Spleen (tissue), 11 donors: ENCODE results near the gene DNAH6. TPM values are rescaled to one million over a fixed set of nuclear protein-coding genes. Genes with fewer than 3 reads are reported as not detected.

ENCODE experiments used
- DNase-seq: peaks from one replicate; pipeline ENCODE4 v3.0.0-alpha.2; 2020
- H3K27ac ChIP-seq, 8 donors: fragments of 200-600 bp; sonication (generic) in 7 of 8; 1 replicate in 4 of 8; 2 replicates in 4 of 8; pipeline versions ENCODE4 v1.5.0 to v1.8.0; 2016 to 2021; ENCODE audit warnings: inconsistent platforms in 4 of 8, mild to moderate bottlenecking in 4 of 8, moderate library complexity in 1 of 8
- H3K27me3 ChIP-seq, 7 donors: fragments of 200-600 bp; sonication (generic) in 6 of 7; replicated peaks in 1 of 7; 1 replicate in 4 of 7; 2 replicates in 3 of 7; pipeline versions ENCODE4 v1.5.0 to v1.8.0; 2016 to 2021; ENCODE audit warnings: inconsistent platforms in 3 of 7, mild to moderate bottlenecking in 1 of 7
- H3K36me3 ChIP-seq, 6 donors: fragments of 200-600 bp; sonication (generic) in 5 of 6; 1 replicate in 4 of 6; 2 replicates in 2 of 6; pipeline versions ENCODE4 v1.5.0 to v1.8.0; 2016 to 2021; ENCODE audit warnings: inconsistent platforms in 2 of 6
- H3K4me1 ChIP-seq, 6 donors: fragments of 200-600 bp; sonication (generic) in 5 of 6; 1 replicate in 3 of 6; 2 replicates in 3 of 6; pipeline versions ENCODE4 v1.5.0 to v1.8.0; 2016 to 2021; ENCODE audit warnings: inconsistent platforms in 3 of 6
- H3K4me3 ChIP-seq, 8 donors: fragments of 200-600 bp; sonication (generic) in 7 of 8; 1 replicate in 4 of 8; 2 replicates in 4 of 8; pipeline versions ENCODE4 v1.5.0 to v1.8.0; 2016 to 2021; ENCODE audit warnings: inconsistent platforms in 4 of 8, mild to moderate bottlenecking in 4 of 8, moderate library complexity in 2 of 8
- H3K9me3 ChIP-seq, 8 donors: fragments of 200-600 bp; sonication (generic) in 7 of 8; 1 replicate in 4 of 8; 2 replicates in 4 of 8; pipeline versions ENCODE4 v1.5.0 to v1.8.0; 2016 to 2021; ENCODE audit warnings: inconsistent platforms in 4 of 8
- CTCF ChIP-seq, 11 experiments: fragments of 200-600 bp in 7 of 11; fragments of 450-650 bp in 4 of 11; sonication (generic) in 4 of 11; IDR thresholded peaks in 8 of 11; conservative IDR thresholded peaks in 3 of 11; 1 replicate in 7 of 11; 2 replicates in 4 of 11; pipeline versions ENCODE4 v1.4.0 to v1.8.0; 2016 to 2021; ENCODE audit warnings: antibody characterized with exemption in 11 of 11, inconsistent platforms in 4 of 11, mild to moderate bottlenecking in 1 of 11
- POLR2A ChIP-seq, 3 donors: fragments of 450-650 bp; IDR thresholded peaks; one replicate each; pipeline ENCODE4 v1.5.1; 2017; ENCODE audit warnings: antibody characterized with exemption in 3 of 3, mild to moderate bottlenecking in 1 of 3
- POLR2AphosphoS5 ChIP-seq, 3 donors: sonication (generic); formaldehyde crosslinking; IDR thresholded peaks; one replicate each; pipeline ENCODE4 v1.5.1; 2017; ENCODE audit warnings: antibody characterized with exemption in 3 of 3
- WGBS, 5 donors: extraction: QIAGEN DNeasy Blood & Tissue Kit in 3 of 5; methylation state at CpG; one replicate each; pipeline versions ENCODE4 v1.1.5 to v1.1.7; 2013 to 2018; 5-methylcytosine and 5-hydroxymethylcytosine counted together
- intact Hi-C: fragments of 100-400 bp; cut with DNase I; formaldehyde crosslinking; loops from one replicate; pipeline ENCODE4 v1.15.0; 2023; ENCODE audit warnings: low total_unique reads
- polyA plus RNA-seq, 3 donors: library from polyadenylated mRNA; stranded (reverse); fragments of 200-250 nt; gene quantifications; one replicate each; pipeline ENCODE4 v1.2.1, GENCODE V29; 2013
- total RNA-seq, 7 donors: library from RNA; depleted of rRNA in 3 of 7; stranded (reverse); fragments of >200 nt in 3 of 7; fragmentation: NEBNext Ultra II Directional in 4 of 7; extraction: Animal tissue kit (Norgen Biotek cat#: 25700) in 4 of 7; gene quantifications; one replicate each; pipeline versions ENCODE4 v1.1.0 to v1.2.1, GENCODE V29; 2016 to 2021
- donor health status: healthy with polysubstance abuse.
- donor health status: DM: no; HTN: no; CAD: no; lungs with moderate emphysema.
- donor health status: DM: no; HTN: no; CAD: no.
- donor health status: Bipolar disorder and iron deficiency.
- donor health status: healthy.
- donor health status: DM: no; HTN: no; CAD: no.
- donor health status: DM: yes; HTN: yes; CAD: no.

The DNAH6 gene
- total and polyA plus RNA-seq, 10 donors, result 0.02 to 1.1 (median 0.43) TPM; not detected in 1

- Histone ChIP-seq H3K27me3 (no peaks in the 10 kb centered on the region), H3K4me3 (no peak overlapping the region), H3K36me3 (no peaks in the 10 kb centered on the region), H3K9me3 (peaks cover 0 to 9% (median 0%) of the 10 kb centered on the region in 8 donors), H3K27ac (no peak overlapping the region), H3K4me1 (peaks cover 0 to 21% (median 0%) of the 10 kb centered on the region in 6 donors)
- TF ChIP-seq POLR2AphosphoS5 (IDR thresholded peaks at IDR 0.05), result no peak
- no peak for TF ChIP-seq POLR2A (IDR thresholded peaks at IDR 0.05)
- no peak for TF ChIP-seq CTCF (IDR thresholded peaks at IDR 0.05 in 8 of 11, conservative IDR thresholded peaks at IDR 0.05 in 3 of 11)
- intact Hi-C loops, result no loop called here
- no peak for DNase-seq
- 64 to 76% (median 66%) methylated on average over 2 of the region's 2 CpGs for WGBS, 5 donors
These were observed 133.3 kb downstream of the DNAH6 start for GRCh38 chr2:84649487-84650142.

- H3K27ac ChIP-seq, result no peak overlapping the region
- no peaks in the 10 kb centered on the region for H3K27me3 ChIP-seq
- no peaks in the 10 kb centered on the region for H3K36me3 ChIP-seq
- DNase-seq, result no peak
- no peaks in the 10 kb centered on the region for H3K9me3 ChIP-seq
- H3K4me1 ChIP-seq, result peaks cover 0 to 21% (median 0%) of the 10 kb centered on the region in 6 donors
- WGBS, 5 donors, result 37 to 71% (median 48%) methylated on average over 1 of the region's 1 CpG
- no peak overlapping the region for H3K4me3 ChIP-seq
- no peak for TF ChIP-seq POLR2AphosphoS5 (IDR thresholded peaks at IDR 0.05)
- TF ChIP-seq POLR2A (IDR thresholded peaks at IDR 0.05), result no peak
- TF ChIP-seq CTCF (IDR thresholded peaks at IDR 0.05 in 8 of 11, conservative IDR thresholded peaks at IDR 0.05 in 3 of 11), result no peak
- intact Hi-C loops, result no loop called here
These were observed 136.1 kb downstream of the DNAH6 start for GRCh38 chr2:84652431-84652830.

- TF ChIP-seq CTCF (IDR thresholded peaks at IDR 0.05 in 8 of 11, conservative IDR thresholded peaks at IDR 0.05 in 3 of 11) (no peak), POLR2A (IDR thresholded peaks at IDR 0.05) (no peak), POLR2AphosphoS5 (IDR thresholded peaks at IDR 0.05) (no peak)
- Histone ChIP-seq H3K36me3 (no peaks in the 10 kb centered on the region), H3K4me3 (no peak overlapping the region), H3K4me1 (peaks cover 0 to 21% (median 0%) of the 10 kb centered on the region in 6 donors), H3K27ac (no peak overlapping the region), H3K9me3 (no peaks in the 10 kb centered on the region), H3K27me3 (no peaks in the 10 kb centered on the region)
- WGBS, 5 donors, result 90 to 96% (median 92%) methylated on average over 3 of the region's 3 CpGs
- no peak for DNase-seq
- intact Hi-C loops, result no loop called here
These were observed 137.0 kb downstream of the DNAH6 start for GRCh38 chr2:84653302-84653701.

- intact Hi-C loops, result no loop called here
- WGBS, 5 donors, result 53 to 74% (median 56%) methylated on average over 3 of the region's 3 CpGs
- TF ChIP-seq CTCF (IDR thresholded peaks at IDR 0.05 in 8 of 11, conservative IDR thresholded peaks at IDR 0.05 in 3 of 11) (no peak), POLR2A (IDR thresholded peaks at IDR 0.05) (no peak), POLR2AphosphoS5 (IDR thresholded peaks at IDR 0.05) (no peak)
These were observed 138.1 kb downstream of the DNAH6 start for GRCh38 chr2:84654414-84654813.

More at GRCh38 chr2:84654414-84654813, 138.1 kb downstream of the DNAH6 start:
- peaks cover 0 to 19% (median 0%) of the 10 kb centered on the region in 6 donors for H3K4me1 ChIP-seq
- H3K9me3 ChIP-seq, result no peaks in the 10 kb centered on the region
- H3K27me3 ChIP-seq, result no peaks in the 10 kb centered on the region
- no peak overlapping the region for H3K27ac ChIP-seq
- H3K36me3 ChIP-seq, result no peaks in the 10 kb centered on the region
- DNase-seq, result no peak
- no peak overlapping the region for H3K4me3 ChIP-seq
